ENCODE data around the gene HS6ST3. TPM values are rescaled to one million over a fixed set of nuclear protein-coding genes. Genes with fewer than 3 reads are reported as not detected.

Gene HS6ST3
- total RNA-seq, 1 donor from 2014 or later, result 1.3 TPM

DNA sequence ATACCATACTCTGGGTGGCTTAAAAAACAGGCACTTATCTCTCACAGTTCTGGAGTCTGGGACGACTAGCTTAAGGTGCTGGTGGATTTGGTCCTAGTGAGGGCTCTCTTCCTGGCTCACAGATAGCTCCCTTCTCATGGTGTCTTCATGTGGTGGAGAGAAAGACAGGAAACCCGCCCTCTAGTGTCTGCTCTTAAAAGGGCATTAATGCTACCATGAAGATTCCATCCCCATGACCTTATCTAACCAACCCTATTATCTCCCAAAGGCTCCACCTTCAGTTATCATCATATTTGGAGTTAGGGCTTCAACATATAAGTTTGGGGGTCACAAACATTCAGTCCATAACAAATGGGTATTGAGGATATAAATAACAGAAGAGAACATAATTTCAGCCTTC is 139.4 kb downstream of the HS6ST3 start:
- H3K4me1 Mint-ChIP-seq (ENCODE audit: low read depth, unreplicated experiment), result no peaks in the 10 kb centered on the region
- DNase-seq, result no peak
- no peak overlapping the region for H3K4me3 Mint-ChIP-seq (ENCODE audit: unreplicated experiment)
- H3K9me3 Mint-ChIP-seq (ENCODE audit: unreplicated experiment), result no peaks in the 10 kb centered on the region
- no peaks in the 10 kb centered on the region for H3K36me3 Mint-ChIP-seq (ENCODE audit: unreplicated experiment)
- no peaks in the 10 kb centered on the region for H3K27me3 Mint-ChIP-seq (ENCODE audit: unreplicated experiment)
- TF ChIP-seq, protein P1, sequence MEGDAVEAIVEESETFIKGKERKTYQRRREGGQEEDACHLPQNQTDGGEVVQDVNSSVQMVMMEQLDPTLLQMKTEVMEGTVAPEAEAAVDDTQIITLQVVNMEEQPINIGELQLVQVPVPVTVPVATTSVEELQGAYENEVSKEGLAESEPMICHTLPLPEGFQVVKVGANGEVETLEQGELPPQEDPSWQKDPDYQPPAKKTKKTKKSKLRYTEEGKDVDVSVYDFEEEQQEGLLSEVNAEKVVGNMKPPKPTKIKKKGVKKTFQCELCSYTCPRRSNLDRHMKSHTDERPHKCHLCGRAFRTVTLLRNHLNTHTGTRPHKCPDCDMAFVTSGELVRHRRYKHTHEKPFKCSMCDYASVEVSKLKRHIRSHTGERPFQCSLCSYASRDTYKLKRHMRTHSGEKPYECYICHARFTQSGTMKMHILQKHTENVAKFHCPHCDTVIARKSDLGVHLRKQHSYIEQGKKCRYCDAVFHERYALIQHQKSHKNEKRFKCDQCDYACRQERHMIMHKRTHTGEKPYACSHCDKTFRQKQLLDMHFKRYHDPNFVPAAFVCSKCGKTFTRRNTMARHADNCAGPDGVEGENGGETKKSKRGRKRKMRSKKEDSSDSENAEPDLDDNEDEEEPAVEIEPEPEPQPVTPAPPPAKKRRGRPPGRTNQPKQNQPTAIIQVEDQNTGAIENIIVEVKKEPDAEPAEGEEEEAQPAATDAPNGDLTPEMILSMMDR (IDR thresholded peaks at IDR 0.05; ENCODE audit: partially characterized antibody, unreplicated experiment), result peak; percentile 49
- H3K27ac Mint-ChIP-seq (ENCODE audit: unreplicated experiment), result no peak overlapping the region

GRCh38 chr13:96238241-96238640 is 148.3 kb downstream of the HS6ST3 start:
- Mint-ChIP-seq H3K36me3 (ENCODE audit: unreplicated experiment) (no peaks in the 10 kb centered on the region), H3K4me1 (ENCODE audit: low read depth, unreplicated experiment) (no peaks in the 10 kb centered on the region), H3K9me3 (ENCODE audit: unreplicated experiment) (peaks cover 3% of the 10 kb centered on the region), H3K4me3 (ENCODE audit: unreplicated experiment) (no peak overlapping the region), H3K27ac (ENCODE audit: unreplicated experiment) (no peak overlapping the region), H3K27me3 (ENCODE audit: unreplicated experiment) (no peaks in the 10 kb centered on the region)
- TF ChIP-seq, protein P1 (IDR thresholded peaks at IDR 0.05; ENCODE audit: partially characterized antibody, unreplicated experiment), result no peak
- no peak for DNase-seq

DNA sequence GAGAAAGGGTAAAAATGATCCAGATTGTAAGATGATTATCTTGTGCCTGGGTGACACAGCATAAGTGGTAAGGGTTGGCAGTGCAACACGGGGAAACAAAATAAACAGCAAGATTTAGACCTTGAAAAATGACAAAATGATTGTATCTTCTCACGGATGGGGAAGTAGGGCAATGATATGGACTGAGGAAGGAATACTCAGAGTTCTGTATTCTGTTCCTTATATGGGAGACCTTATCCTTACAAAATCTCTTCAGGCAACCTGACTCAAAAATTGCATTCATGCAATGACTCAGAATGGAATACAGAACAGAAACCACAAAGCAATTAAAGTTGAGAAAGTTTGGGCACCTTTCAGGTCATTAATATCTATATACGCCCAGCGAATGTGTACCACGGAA is 149.0 kb downstream of the HS6ST3 start:
- H3K4me3 Mint-ChIP-seq (ENCODE audit: unreplicated experiment), result no peak overlapping the region

GRCh38 chr13:96243376-96243775 is 153.5 kb downstream of the HS6ST3 start:
- Mint-ChIP-seq H3K9me3 (ENCODE audit: unreplicated experiment) (peaks cover 3% of the 10 kb centered on the region), H3K36me3 (ENCODE audit: unreplicated experiment) (no peaks in the 10 kb centered on the region), H3K27me3 (ENCODE audit: unreplicated experiment) (no peaks in the 10 kb centered on the region), H3K4me1 (ENCODE audit: low read depth, unreplicated experiment) (peaks cover 2% of the 10 kb centered on the region), H3K27ac (ENCODE audit: unreplicated experiment) (no peak overlapping the region), H3K4me3 (ENCODE audit: unreplicated experiment) (no peak overlapping the region)
- TF ChIP-seq, protein P1 (IDR thresholded peaks at IDR 0.05; ENCODE audit: partially characterized antibody, unreplicated experiment), result no peak
- no peak for DNase-seq

More for the DNA sequence above, 149.0 kb downstream of the HS6ST3 start:
- Mint-ChIP-seq H3K27ac (ENCODE audit: unreplicated experiment) (no peak overlapping the region), H3K9me3 (ENCODE audit: unreplicated experiment) (peaks cover 3% of the 10 kb centered on the region), H3K27me3 (ENCODE audit: unreplicated experiment) (no peaks in the 10 kb centered on the region), H3K36me3 (ENCODE audit: unreplicated experiment) (no peaks in the 10 kb centered on the region), H3K4me1 (ENCODE audit: low read depth, unreplicated experiment) (no peaks in the 10 kb centered on the region)
- DNase-seq, result no peak
- TF ChIP-seq, protein P1 (IDR thresholded peaks at IDR 0.05; ENCODE audit: partially characterized antibody, unreplicated experiment), result no peak

DNA sequence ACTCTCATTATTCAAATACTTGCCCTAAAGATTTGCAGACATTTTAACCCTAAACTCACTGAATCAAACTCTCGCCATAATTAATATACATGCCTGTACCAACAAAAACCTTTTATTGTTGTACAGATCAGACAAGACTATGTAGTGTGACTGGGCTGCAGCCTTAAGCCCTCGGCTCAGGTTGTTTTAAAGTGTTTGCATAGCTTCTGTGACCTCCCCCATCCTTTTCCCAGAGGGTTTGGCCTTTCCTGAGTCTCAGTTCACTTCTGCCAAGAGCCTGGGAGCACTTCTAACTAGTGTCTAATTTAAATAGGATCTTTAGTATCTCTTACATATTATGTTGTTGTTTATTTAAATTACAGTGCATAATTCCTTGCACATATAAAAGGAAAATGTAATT is 158.2 kb downstream of the HS6ST3 start:
- H3K4me1 Mint-ChIP-seq (ENCODE audit: low read depth, unreplicated experiment), result peaks cover 4% of the 10 kb centered on the region

More for the DNA sequence above, 158.2 kb downstream of the HS6ST3 start:
- Mint-ChIP-seq H3K27ac (ENCODE audit: unreplicated experiment) (no peak overlapping the region), H3K9me3 (ENCODE audit: unreplicated experiment) (peaks cover 2% of the 10 kb centered on the region), H3K36me3 (ENCODE audit: unreplicated experiment) (no peaks in the 10 kb centered on the region), H3K27me3 (ENCODE audit: unreplicated experiment) (no peaks in the 10 kb centered on the region), H3K4me3 (ENCODE audit: unreplicated experiment) (no peak overlapping the region)
- DNase-seq, result no peak
- TF ChIP-seq, protein P1 (IDR thresholded peaks at IDR 0.05; ENCODE audit: partially characterized antibody, unreplicated experiment), result no peak
